Measurements from ENCODE around the gene FBXO45. TPM values are rescaled to one million over a fixed set of nuclear protein-coding genes. Genes with fewer than 3 reads are reported as not detected.

FBXO45 gene
- total and polyA plus RNA-seq, 10 of the 15 experiments (the other 5 are each of a cell fraction or from before 2014, with no cell fraction given) = 4.0 to 17.3 (median 11.8) TPM

DNA sequence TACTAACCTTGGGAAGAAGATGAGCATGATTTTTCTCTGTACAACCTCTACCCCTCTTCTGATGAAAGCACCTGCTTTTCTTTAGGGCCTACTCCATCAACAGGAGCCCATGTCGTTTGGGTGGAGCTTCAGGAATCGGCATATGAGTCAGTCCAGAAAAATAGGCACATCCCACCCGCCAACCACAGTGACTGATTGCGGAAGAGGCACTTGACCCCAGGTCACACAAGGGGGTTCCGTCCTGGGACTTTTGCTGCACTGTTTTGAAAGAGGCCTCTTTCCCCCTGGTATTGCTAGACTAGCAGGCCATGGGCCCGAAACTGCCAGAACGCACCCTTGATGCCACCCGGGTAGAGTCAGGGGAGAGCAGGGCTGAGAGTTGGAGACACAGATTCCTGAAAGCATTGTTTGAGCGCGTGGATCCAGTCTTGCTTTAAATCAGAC lies 51.7 kb downstream of the FBXO45 start (continued):
- no peak for TF ChIP-seq CHD2 (IDR thresholded peaks at IDR 0.05; ENCODE audit: borderline replicate concordance, low read depth, low read length)
- TF ChIP-seq, protein P1, sequence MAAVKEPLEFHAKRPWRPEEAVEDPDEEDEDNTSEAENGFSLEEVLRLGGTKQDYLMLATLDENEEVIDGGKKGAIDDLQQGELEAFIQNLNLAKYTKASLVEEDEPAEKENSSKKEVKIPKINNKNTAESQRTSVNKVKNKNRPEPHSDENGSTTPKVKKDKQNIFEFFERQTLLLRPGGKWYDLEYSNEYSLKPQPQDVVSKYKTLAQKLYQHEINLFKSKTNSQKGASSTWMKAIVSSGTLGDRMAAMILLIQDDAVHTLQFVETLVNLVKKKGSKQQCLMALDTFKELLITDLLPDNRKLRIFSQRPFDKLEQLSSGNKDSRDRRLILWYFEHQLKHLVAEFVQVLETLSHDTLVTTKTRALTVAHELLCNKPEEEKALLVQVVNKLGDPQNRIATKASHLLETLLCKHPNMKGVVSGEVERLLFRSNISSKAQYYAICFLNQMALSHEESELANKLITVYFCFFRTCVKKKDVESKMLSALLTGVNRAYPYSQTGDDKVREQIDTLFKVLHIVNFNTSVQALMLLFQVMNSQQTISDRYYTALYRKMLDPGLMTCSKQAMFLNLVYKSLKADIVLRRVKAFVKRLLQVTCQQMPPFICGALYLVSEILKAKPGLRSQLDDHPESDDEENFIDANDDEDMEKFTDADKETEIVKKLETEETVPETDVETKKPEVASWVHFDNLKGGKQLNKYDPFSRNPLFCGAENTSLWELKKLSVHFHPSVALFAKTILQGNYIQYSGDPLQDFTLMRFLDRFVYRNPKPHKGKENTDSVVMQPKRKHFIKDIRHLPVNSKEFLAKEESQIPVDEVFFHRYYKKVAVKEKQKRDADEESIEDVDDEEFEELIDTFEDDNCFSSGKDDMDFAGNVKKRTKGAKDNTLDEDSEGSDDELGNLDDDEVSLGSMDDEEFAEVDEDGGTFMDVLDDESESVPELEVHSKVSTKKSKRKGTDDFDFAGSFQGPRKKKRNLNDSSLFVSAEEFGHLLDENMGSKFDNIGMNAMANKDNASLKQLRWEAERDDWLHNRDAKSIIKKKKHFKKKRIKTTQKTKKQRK (IDR thresholded peaks at IDR 0.05; ENCODE audit: low read depth, low read length) = no peak
- TF ChIP-seq, protein P2, sequence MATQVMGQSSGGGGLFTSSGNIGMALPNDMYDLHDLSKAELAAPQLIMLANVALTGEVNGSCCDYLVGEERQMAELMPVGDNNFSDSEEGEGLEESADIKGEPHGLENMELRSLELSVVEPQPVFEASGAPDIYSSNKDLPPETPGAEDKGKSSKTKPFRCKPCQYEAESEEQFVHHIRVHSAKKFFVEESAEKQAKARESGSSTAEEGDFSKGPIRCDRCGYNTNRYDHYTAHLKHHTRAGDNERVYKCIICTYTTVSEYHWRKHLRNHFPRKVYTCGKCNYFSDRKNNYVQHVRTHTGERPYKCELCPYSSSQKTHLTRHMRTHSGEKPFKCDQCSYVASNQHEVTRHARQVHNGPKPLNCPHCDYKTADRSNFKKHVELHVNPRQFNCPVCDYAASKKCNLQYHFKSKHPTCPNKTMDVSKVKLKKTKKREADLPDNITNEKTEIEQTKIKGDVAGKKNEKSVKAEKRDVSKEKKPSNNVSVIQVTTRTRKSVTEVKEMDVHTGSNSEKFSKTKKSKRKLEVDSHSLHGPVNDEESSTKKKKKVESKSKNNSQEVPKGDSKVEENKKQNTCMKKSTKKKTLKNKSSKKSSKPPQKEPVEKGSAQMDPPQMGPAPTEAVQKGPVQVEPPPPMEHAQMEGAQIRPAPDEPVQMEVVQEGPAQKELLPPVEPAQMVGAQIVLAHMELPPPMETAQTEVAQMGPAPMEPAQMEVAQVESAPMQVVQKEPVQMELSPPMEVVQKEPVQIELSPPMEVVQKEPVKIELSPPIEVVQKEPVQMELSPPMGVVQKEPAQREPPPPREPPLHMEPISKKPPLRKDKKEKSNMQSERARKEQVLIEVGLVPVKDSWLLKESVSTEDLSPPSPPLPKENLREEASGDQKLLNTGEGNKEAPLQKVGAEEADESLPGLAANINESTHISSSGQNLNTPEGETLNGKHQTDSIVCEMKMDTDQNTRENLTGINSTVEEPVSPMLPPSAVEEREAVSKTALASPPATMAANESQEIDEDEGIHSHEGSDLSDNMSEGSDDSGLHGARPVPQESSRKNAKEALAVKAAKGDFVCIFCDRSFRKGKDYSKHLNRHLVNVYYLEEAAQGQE (IDR thresholded peaks at IDR 0.05; ENCODE audit: low read depth, low read length) = no peak
- TF ChIP-seq SMAD5 (IDR thresholded peaks at IDR 0.05; ENCODE audit: low read depth) = no peak
- TF ChIP-seq RUNX3 (IDR thresholded peaks at IDR 0.05; ENCODE audit: low read length) = peak; percentile 97
- TF ChIP-seq HDAC6 (IDR thresholded peaks at IDR 0.05; ENCODE audit: unreplicated experiment) = no peak
- TF ChIP-seq PAX5 (IDR thresholded peaks at IDR 0.05; ENCODE audit: borderline replicate concordance, low read depth, low read length) = peak; percentile 90
- no peak for TF ChIP-seq EGR1 (IDR thresholded peaks at IDR 0.05; ENCODE audit: borderline replicate concordance in 1 of 2, low read depth in 2 of 2, low read length in 2 of 2)
- TF ChIP-seq, protein P3, sequence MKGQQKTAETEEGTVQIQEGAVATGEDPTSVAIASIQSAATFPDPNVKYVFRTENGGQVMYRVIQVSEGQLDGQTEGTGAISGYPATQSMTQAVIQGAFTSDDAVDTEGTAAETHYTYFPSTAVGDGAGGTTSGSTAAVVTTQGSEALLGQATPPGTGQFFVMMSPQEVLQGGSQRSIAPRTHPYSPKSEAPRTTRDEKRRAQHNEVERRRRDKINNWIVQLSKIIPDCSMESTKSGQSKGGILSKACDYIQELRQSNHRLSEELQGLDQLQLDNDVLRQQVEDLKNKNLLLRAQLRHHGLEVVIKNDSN (IDR thresholded peaks at IDR 0.05; ENCODE audit: borderline replicate concordance, extremely low read length, insufficient read depth, low read depth, low read length) = no peak
- TF ChIP-seq CHD1 (IDR thresholded peaks at IDR 0.05; ENCODE audit: low read depth, low read length) = no peak
- TF ChIP-seq SRF (IDR thresholded peaks at IDR 0.05; ENCODE audit: low read depth in 2 of 2, low read length in 2 of 2) = 0 out of 4 replicates have a peak, but pooled peaks of 1 of the 2 experiments have one; percentile 13
- TF ChIP-seq CBX3 (IDR thresholded peaks at IDR 0.05; ENCODE audit: borderline replicate concordance, low read depth) = no peak
- no peak for TF ChIP-seq MTA3 (IDR thresholded peaks at IDR 0.05; ENCODE audit: borderline replicate concordance, low read length)
- peak; percentile 88 for TF ChIP-seq NFIC (IDR thresholded peaks at IDR 0.05; ENCODE audit: low read depth, low read length)
- TF ChIP-seq STAT1 (conservative IDR thresholded peaks at IDR 0.05) = no peak
- TF ChIP-seq, protein P4, sequence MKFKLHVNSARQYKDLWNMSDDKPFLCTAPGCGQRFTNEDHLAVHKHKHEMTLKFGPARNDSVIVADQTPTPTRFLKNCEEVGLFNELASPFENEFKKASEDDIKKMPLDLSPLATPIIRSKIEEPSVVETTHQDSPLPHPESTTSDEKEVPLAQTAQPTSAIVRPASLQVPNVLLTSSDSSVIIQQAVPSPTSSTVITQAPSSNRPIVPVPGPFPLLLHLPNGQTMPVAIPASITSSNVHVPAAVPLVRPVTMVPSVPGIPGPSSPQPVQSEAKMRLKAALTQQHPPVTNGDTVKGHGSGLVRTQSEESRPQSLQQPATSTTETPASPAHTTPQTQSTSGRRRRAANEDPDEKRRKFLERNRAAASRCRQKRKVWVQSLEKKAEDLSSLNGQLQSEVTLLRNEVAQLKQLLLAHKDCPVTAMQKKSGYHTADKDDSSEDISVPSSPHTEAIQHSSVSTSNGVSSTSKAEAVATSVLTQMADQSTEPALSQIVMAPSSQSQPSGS (IDR thresholded peaks at IDR 0.05; ENCODE audit: low read length) = peak; percentile 68; the same call in 1 of the 2 replicates
- TF ChIP-seq IRF4 (IDR thresholded peaks at IDR 0.05; ENCODE audit: low read depth, low read length) = peak; percentile 85
- TF ChIP-seq KLF5 (IDR thresholded peaks at IDR 0.05; ENCODE audit: partially characterized antibody) = no peak
- TF ChIP-seq ATF7 (IDR thresholded peaks at IDR 0.05; ENCODE audit: low read depth) = no peak
- TF ChIP-seq, protein P5, sequence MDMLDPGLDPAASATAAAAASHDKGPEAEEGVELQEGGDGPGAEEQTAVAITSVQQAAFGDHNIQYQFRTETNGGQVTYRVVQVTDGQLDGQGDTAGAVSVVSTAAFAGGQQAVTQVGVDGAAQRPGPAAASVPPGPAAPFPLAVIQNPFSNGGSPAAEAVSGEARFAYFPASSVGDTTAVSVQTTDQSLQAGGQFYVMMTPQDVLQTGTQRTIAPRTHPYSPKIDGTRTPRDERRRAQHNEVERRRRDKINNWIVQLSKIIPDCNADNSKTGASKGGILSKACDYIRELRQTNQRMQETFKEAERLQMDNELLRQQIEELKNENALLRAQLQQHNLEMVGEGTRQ (IDR thresholded peaks at IDR 0.05; ENCODE audit: borderline replicate concordance, low read depth, low read length) = no peak
- TF ChIP-seq SP1 (IDR thresholded peaks at IDR 0.05; ENCODE audit: low read depth, low read length) = peak; percentile 72
- peak; percentile 63; the same call in 1 of the 2 replicates for TF ChIP-seq GATAD2B (conservative IDR thresholded peaks at IDR 0.05; ENCODE audit: low read depth)
